Hepatocyte (in vitro differentiated cells): ENCODE measurements around the gene DIAPH1. TPM values are rescaled to one million over a fixed set of nuclear protein-coding genes. Genes with fewer than 3 reads are reported as not detected.

Experiments
- DNase-seq: peaks from one replicate; pipeline ENCODE4 v3.0.0-alpha.2; 2016; ENCODE audit warnings: low spot score
- H2AFZ ChIP-seq: fragments of 200-600 bp; sonication (generic); 2 replicates; pipeline ENCODE4 v1.6.0; 2016; ENCODE audit warnings: antibody characterized with exemption, mild to moderate bottlenecking
- H3K27ac ChIP-seq: fragments of 200-600 bp; sonication (generic); 2 replicates; pipeline ENCODE4 v1.5.1; 2016; ENCODE audit warnings: mild to moderate bottlenecking
- H3K27me3 ChIP-seq: fragments of 200-600 bp; sonication (generic); 2 replicates; pipeline ENCODE4 v1.6.1; 2016
- H3K36me3 ChIP-seq: fragments of 200-600 bp; sonication (generic); replicated peaks from 2 replicates; pipeline ENCODE4 v1.5.1; 2016; ENCODE audit warnings: low read depth; ENCODE audit not compliant: insufficient read depth
- H3K4me1 ChIP-seq: fragments of 200-600 bp; sonication (generic); 2 replicates; pipeline ENCODE4 v1.5.1; 2016; ENCODE audit warnings: mild to moderate bottlenecking, moderate library complexity; ENCODE audit not compliant: insufficient read depth
- H3K4me2 ChIP-seq: fragments of 200-600 bp; sonication (generic); 2 replicates; pipeline ENCODE4 v1.6.0; 2016
- H3K4me3 ChIP-seq: fragments of 200-600 bp; sonication (generic); 2 replicates; pipeline ENCODE4 v1.5.1; 2016; ENCODE audit warnings: mild to moderate bottlenecking
- H3K79me2 ChIP-seq: fragments of 200-600 bp; sonication (generic); 2 replicates; pipeline ENCODE4 v1.6.0; 2017; ENCODE audit warnings: mild to moderate bottlenecking
- H3K9me2 ChIP-seq: fragments of 200-600 bp; sonication (generic); replicated peaks from 2 replicates; pipeline ENCODE4 v1.6.0; 2017; ENCODE audit warnings: mild to moderate bottlenecking; ENCODE audit not compliant: insufficient read depth
- H3K9me3 ChIP-seq: fragments of 200-600 bp; sonication (generic); 2 replicates; pipeline ENCODE4 v1.5.1; 2016; ENCODE audit warnings: low read depth, mild to moderate bottlenecking
- H4K20me1 ChIP-seq: fragments of 200-600 bp; sonication (generic); 2 replicates; pipeline ENCODE4 v1.6.0; 2016; ENCODE audit warnings: mild to moderate bottlenecking; ENCODE audit not compliant: insufficient read depth, poor library complexity, severe bottlenecking
- EZH2 ChIP-seq: fragments of 200-600 bp; sonication (generic); IDR thresholded peaks from 2 replicates; pipeline ENCODE4 v1.6.1; 2016; ENCODE audit warnings: antibody characterized with exemption, mild to moderate bottlenecking, borderline replicate concordance
- EZH2phosphoT487 ChIP-seq: fragments of 200-600 bp; sonication (generic); IDR thresholded peaks from one replicate; pipeline ENCODE4 v1.6.1; 2018; ENCODE audit warnings: antibody characterized with exemption, mild to moderate bottlenecking, low read depth, moderate library complexity; ENCODE audit not compliant: unreplicated experiment, severe bottlenecking
- WGBS: methylation state at CpG from one replicate; pipeline ENCODE4 v1.1.6; 2016; ENCODE audit warnings: low lambda C conversion rate; ENCODE audit errors: missing lambda C conversion rate; 5-methylcytosine and 5-hydroxymethylcytosine counted together
- polyA plus RNA-seq: library from polyadenylated mRNA; unstranded; fragments of >200 nt; fragmentation: Nextera tagmentation; extraction: Ambion mirVana; gene quantifications from 2 replicates; pipeline ENCODE4 v1.2.1, GENCODE V29; 2016
- total RNA-seq: library from RNA; depleted of rRNA; stranded (reverse); fragments of >200 nt; gene quantifications from 2 replicates; pipeline ENCODE4 v1.2.3, GENCODE V29; 2014
- TF ChIP-seq, protein P1 (sequence below): fragments of 200-600 bp; sonication (generic); IDR thresholded peaks from 2 replicates; pipeline ENCODE4 v1.5.1; 2016; ENCODE audit warnings: antibody characterized with exemption, mild to moderate bottlenecking; ENCODE audit not compliant: poor library complexity

DIAPH1 gene
- total and polyA plus RNA-seq, 2 experiments from 2014 or later: 56.6 to 62.4 TPM

- Histone ChIP-seq H3K27ac (peak overlapping the region; percentile 97), H2AFZ (peak overlapping the region; percentile 54), H4K20me1 (no peaks in the 10 kb centered on the region), H3K9me2 (no peaks in the 10 kb centered on the region), H3K36me3 (no peaks in the 10 kb centered on the region), H3K27me3 (no peaks in the 10 kb centered on the region), H3K4me2 (peak overlapping the region; percentile 94), H3K9me3 (no peaks in the 10 kb centered on the region), H3K4me3 (peak overlapping the region; percentile 39), H3K79me2 (peaks cover 2% of the 10 kb centered on the region), H3K4me1 (peaks cover 41% of the 10 kb centered on the region)
- peak; percentile 90 for DNase-seq
- TF ChIP-seq, protein P1, sequence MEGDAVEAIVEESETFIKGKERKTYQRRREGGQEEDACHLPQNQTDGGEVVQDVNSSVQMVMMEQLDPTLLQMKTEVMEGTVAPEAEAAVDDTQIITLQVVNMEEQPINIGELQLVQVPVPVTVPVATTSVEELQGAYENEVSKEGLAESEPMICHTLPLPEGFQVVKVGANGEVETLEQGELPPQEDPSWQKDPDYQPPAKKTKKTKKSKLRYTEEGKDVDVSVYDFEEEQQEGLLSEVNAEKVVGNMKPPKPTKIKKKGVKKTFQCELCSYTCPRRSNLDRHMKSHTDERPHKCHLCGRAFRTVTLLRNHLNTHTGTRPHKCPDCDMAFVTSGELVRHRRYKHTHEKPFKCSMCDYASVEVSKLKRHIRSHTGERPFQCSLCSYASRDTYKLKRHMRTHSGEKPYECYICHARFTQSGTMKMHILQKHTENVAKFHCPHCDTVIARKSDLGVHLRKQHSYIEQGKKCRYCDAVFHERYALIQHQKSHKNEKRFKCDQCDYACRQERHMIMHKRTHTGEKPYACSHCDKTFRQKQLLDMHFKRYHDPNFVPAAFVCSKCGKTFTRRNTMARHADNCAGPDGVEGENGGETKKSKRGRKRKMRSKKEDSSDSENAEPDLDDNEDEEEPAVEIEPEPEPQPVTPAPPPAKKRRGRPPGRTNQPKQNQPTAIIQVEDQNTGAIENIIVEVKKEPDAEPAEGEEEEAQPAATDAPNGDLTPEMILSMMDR: peak; percentile 92
- no peak for TF ChIP-seq EZH2phosphoT487
- WGBS: 7% methylated on average over 28 of the region's 28 CpGs
These were observed 106.3 kb downstream of the DIAPH1 start for GRCh38 chr5:141512390-141512910.

DNA sequence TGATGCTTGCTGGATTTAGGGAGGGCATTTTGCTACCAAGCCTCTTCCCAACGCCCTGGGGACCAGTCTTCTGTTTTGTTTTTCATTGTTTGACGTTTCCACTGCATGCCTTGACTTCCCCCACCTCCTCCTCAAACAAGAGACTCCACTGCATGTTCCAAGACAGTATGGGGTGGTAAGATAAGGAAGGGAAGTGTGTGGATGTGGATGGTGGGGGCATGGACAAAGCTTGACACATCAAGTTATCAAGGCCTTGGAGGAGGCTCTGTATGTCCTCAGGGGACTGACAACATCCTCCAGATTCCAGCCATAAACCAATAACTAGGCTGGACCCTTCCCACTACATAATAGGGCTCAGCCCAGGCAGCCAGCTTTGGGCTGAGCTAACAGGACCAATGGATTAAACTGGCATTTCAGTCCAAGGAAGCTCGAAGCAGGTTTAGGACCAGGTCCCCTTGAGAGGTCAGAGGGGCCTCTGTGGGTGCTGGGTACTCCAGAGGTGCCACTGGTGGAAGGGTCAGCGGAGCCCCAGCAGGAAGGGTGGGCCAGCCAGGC lies 107.0 kb downstream of the DIAPH1 start:
- Histone ChIP-seq H3K36me3 (no peaks in the 10 kb centered on the region), H3K9me2 (no peaks in the 10 kb centered on the region), H3K4me2 (peak overlapping the region; percentile 94), H2AFZ (no peak overlapping the region), H3K27ac (peak overlapping the region; percentile 97), H3K4me3 (no peak overlapping the region), H3K4me1 (peaks cover 45% of the 10 kb centered on the region), H4K20me1 (no peaks in the 10 kb centered on the region), H3K79me2 (peaks cover 2% of the 10 kb centered on the region), H3K27me3 (no peaks in the 10 kb centered on the region), H3K9me3 (no peaks in the 10 kb centered on the region)
- TF ChIP-seq EZH2 (no peak), EZH2phosphoT487 (no peak)
- TF ChIP-seq, protein P1: no peak
- DNase-seq: no peak
- 71% methylated on average over 4 of the region's 4 CpGs for WGBS

DNA sequence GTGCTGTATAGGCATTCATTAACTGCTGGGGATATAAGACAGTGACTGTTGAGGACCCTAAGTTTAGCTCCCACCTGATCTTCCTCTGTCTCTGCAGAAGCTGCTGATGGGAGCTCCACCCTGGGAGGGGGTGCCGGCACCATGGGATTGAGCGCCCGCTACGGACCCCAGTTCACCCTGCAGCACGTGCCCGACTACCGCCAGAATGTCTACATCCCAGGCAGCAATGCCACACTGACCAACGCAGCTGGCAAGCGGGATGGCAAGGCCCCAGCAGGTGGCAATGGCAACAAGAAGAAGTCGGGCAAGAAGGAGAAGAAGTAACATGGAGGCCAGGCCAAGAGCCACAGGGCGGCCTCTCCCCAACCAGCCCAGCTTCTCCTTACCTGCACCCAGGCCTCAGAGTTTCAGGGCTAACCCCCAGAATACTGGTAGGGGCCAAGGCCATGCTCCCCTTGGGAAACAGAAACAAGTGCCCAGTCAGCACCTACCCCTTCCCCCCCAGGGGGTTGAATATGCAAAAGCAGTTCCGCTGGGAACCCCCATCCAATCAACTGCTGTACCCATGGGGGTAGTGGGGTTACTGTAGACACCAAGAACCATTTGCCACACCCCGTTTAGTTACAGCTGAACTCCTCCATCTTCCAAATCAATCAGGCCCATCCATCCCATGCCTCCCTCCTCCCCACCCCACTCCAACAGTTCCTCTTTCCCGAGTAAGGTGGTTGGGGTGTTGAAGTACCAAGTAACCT lies 107.8 kb downstream of the DIAPH1 start:
- Histone ChIP-seq H3K9me3 (no peaks in the 10 kb centered on the region), H4K20me1 (no peaks in the 10 kb centered on the region), H3K36me3 (no peaks in the 10 kb centered on the region), H2AFZ (no peak overlapping the region), H3K4me2 (no peak overlapping the region), H3K27ac (no peak overlapping the region), H3K4me1 (peaks cover 50% of the 10 kb centered on the region), H3K4me3 (no peak overlapping the region), H3K9me2 (no peaks in the 10 kb centered on the region), H3K79me2 (peaks cover 2% of the 10 kb centered on the region), H3K27me3 (no peaks in the 10 kb centered on the region)
- WGBS: 98% methylated on average over 14 of the region's 14 CpGs
- no peak for TF ChIP-seq EZH2phosphoT487
- no peak for TF ChIP-seq EZH2
- TF ChIP-seq, protein P1: no peak
- DNase-seq: no peak
